Keratinocyte (primary cell): ENCODE data around the gene SHROOM3. TPM values are rescaled to one million over a fixed set of nuclear protein-coding genes. Genes with fewer than 3 reads are reported as not detected.

ENCODE experiments used
- DNase-seq: peaks from one replicate; pipeline ENCODE4 v3.0.0-alpha.2; 2011; ENCODE audit warnings: low read depth, missing footprints, low spot score
- FAIRE-seq: peaks from 2 replicates; lab custom pipeline; 2011; peaks lifted over from hg19 to GRCh38; lab: Jason Lieb, UNC
- H2AFZ ChIP-seq: 2 replicates; pipeline ENCODE4 v1.6.0; 2012; ENCODE audit warnings: low read length, control low read depth, inconsistent platforms; ENCODE audit not compliant: control insufficient read depth
- H3K27ac ChIP-seq: 2 replicates; pipeline ENCODE4 v1.5.1; 2011; ENCODE audit warnings: low read length; ENCODE audit not compliant: control insufficient read depth, insufficient read depth
- H3K27me3 ChIP-seq: 3 replicates; pipeline ENCODE4 v1.6.0; 2011; ENCODE audit warnings: low read length; ENCODE audit not compliant: control insufficient read depth, insufficient read depth; ENCODE audit errors: extremely low read depth
- H3K36me3 ChIP-seq, 2 experiments: 2 replicates in 1 of 2; 3 replicates in 1 of 2; pipeline ENCODE4 v1.5.1; 2011; ENCODE audit warnings: low read length in 2 of 2, mild to moderate bottlenecking in 1 of 2; ENCODE audit not compliant: control insufficient read depth in 2 of 2, insufficient read depth in 2 of 2; ENCODE audit errors: extremely low read depth in 1 of 2
- H3K4me1 ChIP-seq: 3 replicates; pipeline ENCODE4 v1.5.1; 2011; ENCODE audit warnings: low read length; ENCODE audit not compliant: control insufficient read depth, insufficient read depth; ENCODE audit errors: extremely low read depth
- H3K4me2 ChIP-seq: 3 replicates; pipeline ENCODE4 v1.6.0; 2011; ENCODE audit warnings: low read depth, low read length; ENCODE audit not compliant: control insufficient read depth, insufficient read depth; ENCODE audit errors: extremely low read depth
- H3K4me3 ChIP-seq, 3 experiments: fragments of 200-600 bp in 1 of 3; sonication (generic) in 1 of 3; 2 replicates in 2 of 3; 3 replicates in 1 of 3; pipeline ENCODE4 v1.5.1; 2011 to 2016; ENCODE audit warnings: low read length in 3 of 3, mild to moderate bottlenecking in 3 of 3, control low read depth in 2 of 3, inconsistent platforms in 1 of 3, low read depth in 1 of 3, mixed read lengths in 1 of 3, mixed run types in 1 of 3, moderate library complexity in 1 of 3; ENCODE audit not compliant: control insufficient read depth in 2 of 3, insufficient read depth in 2 of 3; ENCODE audit errors: extremely low read depth in 1 of 3
- H3K79me2 ChIP-seq: 2 replicates; pipeline ENCODE4 v1.6.0; 2012; ENCODE audit warnings: low read length; ENCODE audit not compliant: control insufficient read depth, insufficient read depth
- H3K9ac ChIP-seq: 3 replicates; pipeline ENCODE4 v1.6.0; 2011; ENCODE audit warnings: low read length; ENCODE audit not compliant: control insufficient read depth, insufficient read depth; ENCODE audit errors: extremely low read depth
- H3K9me1 ChIP-seq: 3 replicates; pipeline ENCODE4 v1.6.0; 2011; ENCODE audit warnings: low read length; ENCODE audit not compliant: control insufficient read depth, insufficient read depth; ENCODE audit errors: extremely low read depth
- H3K9me3 ChIP-seq: 2 replicates; pipeline ENCODE4 v1.5.1; 2012; ENCODE audit warnings: low read depth, low read length; ENCODE audit not compliant: control insufficient read depth
- H4K20me1 ChIP-seq: 3 replicates; pipeline ENCODE4 v1.6.0; 2011; ENCODE audit warnings: low read length; ENCODE audit not compliant: control insufficient read depth, insufficient read depth; ENCODE audit errors: extremely low read depth
- EZH2 ChIP-seq: IDR thresholded peaks from one replicate; pipeline ENCODE4 v1.6.1; 2012; ENCODE audit warnings: inconsistent platforms, mild to moderate bottlenecking, low read length, moderate library complexity
- dilution Hi-C: fragments of 300-500 bp; cut with MboI; formaldehyde crosslinking; loops from one replicate; pipeline ENCODE4 v1.7.0; 2020; ENCODE audit warnings: low sequenced_read_pairs; ENCODE audit not compliant: extremely low pct_ligation_motif_present
- polyA plus RNA-seq, 5 experiments: library from polyadenylated mRNA; depleted of rRNA in 3 of 5; stranded (reverse) in 3 of 5; stranded (forward) in 1 of 5; unstranded in 1 of 5; fragments of >200 nt; gene quantifications; 1 replicate in 1 of 5; 2 replicates in 3 of 5; 3 replicates in 1 of 5; pipeline versions ENCODE4 v1.2.1 to v1.2.3, GENCODE V29; 2011 to 2012; ENCODE audit warnings: missing spikeins in 2 of 5, low read depth in 1 of 5, low replicate concordance in 1 of 5
- TF ChIP-seq, protein P1 (sequence below), 3 experiments: IDR thresholded peaks in 1 of 3; conservative IDR thresholded peaks in 1 of 3; optimal IDR thresholded peaks in 1 of 3; 2 replicates in 2 of 3; 3 replicates in 1 of 3; pipeline versions ENCODE3 to v1.5.1; 2011; ENCODE audit warnings: low read length in 3 of 3, mild to moderate bottlenecking in 3 of 3, moderate library complexity in 2 of 3, control low read depth in 1 of 3, inconsistent platforms in 1 of 3; ENCODE audit not compliant: insufficient read depth in 2 of 3; ENCODE audit errors: extremely low read depth in 1 of 3

Gene SHROOM3
- polyA plus RNA-seq, 1 donor (not counting 4 experiments of a cell fraction or from before 2014, with no cell fraction given), result 4.9 TPM

GRCh38 chr4:76744241-76744921, 309.4 kb downstream of the SHROOM3 start:
- no peak for DNase-seq
- no peak overlapping the region for H3K27ac ChIP-seq

GRCh38 chr4:76745240-76745639, 310.2 kb downstream of the SHROOM3 start:
- Histone ChIP-seq H3K9me1 (no peaks in the 10 kb centered on the region), H3K4me2 (no peak overlapping the region), H3K27ac (no peak overlapping the region), H3K79me2 (no peaks in the 10 kb centered on the region), H3K9me3 (no peaks in the 10 kb centered on the region), H3K4me1 (no peaks in the 10 kb centered on the region), H4K20me1 (no peaks in the 10 kb centered on the region), H3K4me3 (no peak overlapping the region), H3K27me3 (no peaks in the 10 kb centered on the region), H3K9ac (no peak overlapping the region), H2AFZ (no peak overlapping the region), H3K36me3 (peaks cover 0 to 3% of the 10 kb centered on the region in 2 experiments)
- TF ChIP-seq, protein P1, sequence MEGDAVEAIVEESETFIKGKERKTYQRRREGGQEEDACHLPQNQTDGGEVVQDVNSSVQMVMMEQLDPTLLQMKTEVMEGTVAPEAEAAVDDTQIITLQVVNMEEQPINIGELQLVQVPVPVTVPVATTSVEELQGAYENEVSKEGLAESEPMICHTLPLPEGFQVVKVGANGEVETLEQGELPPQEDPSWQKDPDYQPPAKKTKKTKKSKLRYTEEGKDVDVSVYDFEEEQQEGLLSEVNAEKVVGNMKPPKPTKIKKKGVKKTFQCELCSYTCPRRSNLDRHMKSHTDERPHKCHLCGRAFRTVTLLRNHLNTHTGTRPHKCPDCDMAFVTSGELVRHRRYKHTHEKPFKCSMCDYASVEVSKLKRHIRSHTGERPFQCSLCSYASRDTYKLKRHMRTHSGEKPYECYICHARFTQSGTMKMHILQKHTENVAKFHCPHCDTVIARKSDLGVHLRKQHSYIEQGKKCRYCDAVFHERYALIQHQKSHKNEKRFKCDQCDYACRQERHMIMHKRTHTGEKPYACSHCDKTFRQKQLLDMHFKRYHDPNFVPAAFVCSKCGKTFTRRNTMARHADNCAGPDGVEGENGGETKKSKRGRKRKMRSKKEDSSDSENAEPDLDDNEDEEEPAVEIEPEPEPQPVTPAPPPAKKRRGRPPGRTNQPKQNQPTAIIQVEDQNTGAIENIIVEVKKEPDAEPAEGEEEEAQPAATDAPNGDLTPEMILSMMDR (optimal IDR thresholded peaks at IDR 0.05 in 1 of 3, IDR thresholded peaks at IDR 0.05 in 1 of 3, conservative IDR thresholded peaks at IDR 0.05 in 1 of 3; ENCODE audit: extremely low read depth in 1 of 3, insufficient read depth in 2 of 3, low read length in 3 of 3), result no peak
- no peak for TF ChIP-seq EZH2
- no peak for FAIRE-seq
- no peak for DNase-seq
- dilution Hi-C loops, result no loop called here

More at GRCh38 chr4:76744241-76744921, 309.4 kb downstream of the SHROOM3 start:
- no peaks in the 10 kb centered on the region for H3K79me2 ChIP-seq
- H3K9me1 ChIP-seq, result no peaks in the 10 kb centered on the region
- dilution Hi-C loops, result no loop called here
- no peaks in the 10 kb centered on the region for H3K27me3 ChIP-seq
- TF ChIP-seq, protein P1 (optimal IDR thresholded peaks at IDR 0.05 in 1 of 3, IDR thresholded peaks at IDR 0.05 in 1 of 3, conservative IDR thresholded peaks at IDR 0.05 in 1 of 3; ENCODE audit: extremely low read depth in 1 of 3, insufficient read depth in 2 of 3, low read length in 3 of 3), result no peak
- no peak for TF ChIP-seq EZH2
- no peaks in the 10 kb centered on the region for H4K20me1 ChIP-seq
- peaks cover 2 to 6% of the 10 kb centered on the region in 2 experiments for H3K36me3 ChIP-seq
- H2AFZ ChIP-seq, result no peak overlapping the region
- H3K9me3 ChIP-seq, result no peaks in the 10 kb centered on the region
- no peaks in the 10 kb centered on the region for H3K4me1 ChIP-seq
- no peak for FAIRE-seq
- no peak overlapping the region for H3K4me2 ChIP-seq
- H3K9ac ChIP-seq, result no peak overlapping the region
- H3K4me3 ChIP-seq, result no peak overlapping the region
